ENCODE data around the gene RND2.
"Not testable (repeated sequence)": the region's sequence is repeated elsewhere in the genome, so short reads cannot be mapped to it uniquely, and the experiment has no call there.

The RND2 gene, protein sequence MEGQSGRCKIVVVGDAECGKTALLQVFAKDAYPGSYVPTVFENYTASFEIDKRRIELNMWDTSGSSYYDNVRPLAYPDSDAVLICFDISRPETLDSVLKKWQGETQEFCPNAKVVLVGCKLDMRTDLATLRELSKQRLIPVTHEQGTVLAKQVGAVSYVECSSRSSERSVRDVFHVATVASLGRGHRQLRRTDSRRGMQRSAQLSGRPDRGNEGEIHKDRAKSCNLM

DNA sequence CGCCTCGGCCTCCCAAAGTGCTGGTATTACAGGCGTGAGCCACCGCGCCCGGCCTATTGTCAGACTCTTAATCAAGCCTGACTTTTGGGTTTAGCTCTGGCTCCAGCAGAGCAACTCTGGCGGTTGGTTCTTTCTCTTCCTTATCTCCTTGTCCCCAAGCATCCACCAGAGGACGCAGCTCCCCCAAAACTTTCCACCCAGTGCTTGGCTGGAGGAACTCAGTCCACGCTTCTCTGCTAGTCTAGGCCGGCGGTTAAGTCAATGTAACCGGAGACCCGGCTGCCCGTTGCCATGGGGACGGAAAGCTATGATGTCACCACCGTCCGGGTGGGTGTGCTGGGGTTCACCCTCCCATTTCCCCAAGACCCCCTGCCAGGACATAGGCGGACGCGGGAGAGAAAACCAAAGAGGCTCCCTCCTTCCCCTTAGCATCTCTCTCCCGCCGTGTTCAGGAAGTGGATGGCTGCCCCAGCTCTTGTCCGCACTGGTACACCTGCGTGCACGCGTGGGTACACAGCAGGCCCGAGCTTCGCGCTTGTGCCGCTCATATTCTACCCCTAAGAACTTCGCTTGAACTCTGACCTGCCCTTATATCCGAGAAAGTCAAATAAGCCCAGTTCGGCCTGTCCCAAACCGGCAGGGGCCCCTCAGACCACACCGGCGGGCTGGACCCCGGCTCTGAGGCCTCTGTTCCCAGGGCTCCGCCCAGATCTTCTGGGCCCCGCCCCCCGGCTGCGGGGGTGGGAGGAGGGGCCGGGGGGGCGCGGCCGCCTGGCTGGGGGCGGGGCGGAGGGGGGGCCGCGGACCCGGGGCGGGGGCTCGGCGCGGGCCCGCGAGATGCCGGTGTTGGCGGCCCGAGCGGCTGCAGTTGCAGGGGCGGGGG is at the start of gene RND2:
Gene RND2, plus strand, starts transcription at position 825 of the 883 bp plus-strand sequence. CDS start 117 bp downstream, outside the sequence.
- DNase-seq = no peak

DNA sequence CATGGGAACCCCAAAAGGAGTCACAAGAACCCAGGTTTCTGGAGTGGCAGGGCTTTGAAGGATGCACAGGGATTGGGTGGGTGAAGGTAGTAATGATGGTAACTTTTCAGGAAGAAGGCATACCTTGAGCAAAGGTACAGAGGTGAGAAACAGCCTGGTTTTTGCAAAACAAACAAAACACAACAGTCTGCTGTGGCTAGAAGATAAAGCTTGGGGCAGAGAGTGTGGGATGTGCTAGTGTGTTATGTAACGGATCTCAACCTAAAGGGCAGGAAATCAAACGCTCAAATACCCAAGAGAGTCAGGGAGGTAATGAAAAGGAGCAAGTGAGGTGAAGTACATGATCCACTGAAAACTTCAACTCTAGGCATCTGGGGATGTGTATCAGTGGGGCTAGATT is 49.8 kb upstream of the RND2 start:
- no peak for DNase-seq

DNA sequence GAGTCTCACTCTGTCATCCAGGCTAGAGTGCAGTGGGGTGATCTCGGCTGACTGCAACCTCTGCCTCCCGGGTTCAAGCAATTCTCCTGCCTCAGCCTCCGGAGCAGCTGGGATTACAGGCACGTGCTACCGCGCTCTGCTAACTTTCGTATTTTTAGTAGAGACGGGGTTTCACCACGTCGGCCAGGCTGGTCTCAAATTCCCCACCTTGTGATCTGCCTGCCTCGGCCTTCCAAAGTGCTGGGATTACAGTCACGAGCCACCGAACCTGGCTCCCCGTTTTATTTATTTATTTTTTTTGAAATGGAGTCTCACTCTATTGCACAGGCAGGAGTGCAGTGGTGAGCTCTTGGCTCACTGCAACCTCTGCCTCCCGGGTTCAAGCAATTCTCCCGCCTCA is 49.3 kb upstream of the RND2 start:
- not testable (repeated sequence) for DNase-seq

DNA sequence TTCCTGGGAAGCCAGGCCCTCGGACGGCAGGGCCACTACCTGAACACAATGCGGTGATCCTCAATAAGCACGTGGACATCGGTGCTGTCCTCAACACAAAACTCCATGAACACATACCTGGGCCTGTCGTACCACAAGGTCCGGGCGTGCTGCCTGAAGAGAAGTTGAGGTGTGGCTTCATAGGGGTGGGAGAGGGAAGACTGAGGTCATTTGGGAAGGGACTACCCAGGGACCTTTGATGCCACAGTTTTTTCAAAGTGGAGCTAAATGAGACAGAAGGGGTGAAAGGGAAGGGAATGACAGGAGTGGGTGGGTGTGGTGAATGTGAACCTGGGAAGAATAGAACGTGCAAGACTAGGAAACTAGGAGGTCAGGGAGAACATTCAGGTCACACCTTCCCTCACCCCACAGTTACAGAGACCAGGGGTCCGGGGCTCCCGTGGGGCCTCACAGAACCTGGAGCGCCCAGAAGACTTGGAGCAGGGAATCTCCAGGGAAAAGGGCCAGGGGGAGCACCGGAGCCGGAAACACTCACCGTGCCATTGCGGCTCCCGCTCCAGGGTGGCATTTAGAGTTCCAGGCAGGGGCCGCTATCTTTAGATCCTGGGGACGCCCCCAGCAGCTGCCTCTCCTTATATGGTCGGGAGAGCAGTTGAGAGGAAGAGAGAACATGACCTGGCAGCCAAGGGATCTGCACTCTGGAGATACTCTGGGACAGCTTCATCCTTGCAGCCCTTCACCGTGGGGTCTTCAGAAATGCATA is 45.3 kb upstream of the RND2 start, which contains the start of gene PTGES3L:
Gene PTGES3L, minus strand, starts transcription at position 570 of the 763 bp plus-strand sequence. Its CDS starts 27 bp downstream, at position 543.
- no peak for DNase-seq

DNA sequence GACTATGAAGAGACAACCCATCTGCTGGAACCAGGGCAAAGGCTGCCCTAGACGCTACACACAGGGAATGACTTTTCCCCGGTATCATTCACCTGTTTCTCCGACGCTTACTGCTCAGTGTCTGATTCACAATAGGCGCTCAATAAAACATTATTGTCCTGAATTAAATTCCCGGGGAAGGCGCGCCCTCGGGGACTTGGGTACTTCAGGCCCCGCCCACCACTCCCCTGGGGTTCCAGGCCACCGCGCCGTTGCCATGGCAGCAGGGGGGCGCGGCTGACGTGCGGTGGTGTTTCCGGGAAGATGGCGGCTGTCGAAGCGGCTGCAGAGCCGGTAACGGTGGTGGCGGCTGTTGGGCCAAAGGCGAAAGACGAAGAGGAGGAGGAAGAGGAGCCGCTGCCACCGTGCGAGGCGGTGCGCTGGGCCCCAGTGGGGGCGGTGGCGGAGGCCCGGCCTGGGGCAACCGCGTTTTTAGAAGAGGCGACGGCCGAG is 44.7 kb upstream of the RND2 start, which contains the start of gene RUNDC1:
Gene RUNDC1, plus strand, starts transcription at position 292 of the 492 bp plus-strand sequence. Its CDS starts 12 bp downstream, at position 304.
- no peak for DNase-seq

DNA sequence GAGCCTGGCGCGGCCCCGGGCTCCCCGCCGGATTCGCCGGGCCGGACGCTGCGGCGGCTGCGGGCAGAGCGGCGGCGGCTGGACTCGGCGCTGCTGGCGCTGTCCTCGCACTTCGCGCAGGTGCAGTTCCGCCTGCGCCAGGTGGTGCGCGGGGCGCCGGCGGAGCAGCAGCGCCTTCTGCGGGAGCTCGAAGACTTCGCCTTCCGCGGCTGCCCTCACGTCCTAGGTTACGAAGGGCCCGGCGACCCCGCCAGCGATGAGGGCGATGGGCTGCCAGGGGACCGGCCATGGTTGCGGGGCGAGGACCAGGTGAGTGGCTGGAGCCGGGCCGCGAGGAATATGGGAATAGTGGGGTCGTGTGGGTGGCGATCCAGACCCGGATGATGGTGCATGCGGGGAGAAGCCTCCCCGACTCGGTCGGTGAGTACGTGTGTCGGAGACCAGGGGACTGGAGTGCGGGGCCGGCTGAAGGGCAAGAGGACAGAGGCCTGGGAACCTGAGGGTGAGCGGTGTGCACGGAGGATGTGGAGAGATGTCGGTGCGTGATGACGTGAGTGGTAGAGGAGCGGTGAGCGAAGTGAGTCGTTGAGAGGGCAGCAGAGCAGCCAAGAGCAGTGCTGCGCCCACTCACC is 44.1 kb upstream of the RND2 start:
- DNase-seq = no peak

DNA sequence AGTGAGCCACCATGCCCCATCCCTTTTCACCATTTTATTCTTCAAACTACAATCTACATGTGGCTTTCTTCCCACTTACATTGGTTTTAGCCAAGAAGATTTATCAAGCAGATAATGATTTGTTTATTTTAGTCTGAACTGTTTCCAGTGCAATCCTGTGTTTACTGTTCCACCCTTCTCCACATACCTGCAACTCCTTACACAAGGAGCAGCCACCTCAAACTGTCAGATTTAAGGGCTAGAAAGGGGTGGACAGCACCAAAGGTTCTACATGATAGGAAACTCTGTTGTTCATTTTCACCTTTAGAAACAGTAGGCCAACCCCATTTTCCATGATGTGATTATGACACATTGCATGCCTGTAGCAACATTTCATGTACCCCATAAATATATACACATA is 42.8 kb upstream of the RND2 start:
- no peak for DNase-seq

DNA sequence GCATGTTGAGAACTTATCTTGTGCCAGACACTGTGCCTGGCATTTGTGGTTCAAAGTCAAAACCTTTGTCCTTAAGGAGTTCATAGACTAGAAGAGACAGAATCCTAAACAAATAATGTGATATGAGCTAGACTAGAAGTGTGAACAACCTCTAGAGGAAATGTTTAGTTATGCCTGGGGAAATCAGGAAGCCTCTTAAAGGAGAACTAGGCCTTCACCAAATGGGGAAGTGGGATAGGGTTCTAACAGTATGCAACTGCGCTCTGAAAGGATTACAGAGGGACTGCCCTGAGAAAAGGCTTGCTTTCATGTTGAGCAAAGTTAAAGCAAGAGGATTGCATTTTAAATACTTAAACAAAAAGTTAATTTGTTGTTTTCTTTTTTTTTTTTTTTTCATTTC is 39.8 kb upstream of the RND2 start:
- no peak for DNase-seq

DNA sequence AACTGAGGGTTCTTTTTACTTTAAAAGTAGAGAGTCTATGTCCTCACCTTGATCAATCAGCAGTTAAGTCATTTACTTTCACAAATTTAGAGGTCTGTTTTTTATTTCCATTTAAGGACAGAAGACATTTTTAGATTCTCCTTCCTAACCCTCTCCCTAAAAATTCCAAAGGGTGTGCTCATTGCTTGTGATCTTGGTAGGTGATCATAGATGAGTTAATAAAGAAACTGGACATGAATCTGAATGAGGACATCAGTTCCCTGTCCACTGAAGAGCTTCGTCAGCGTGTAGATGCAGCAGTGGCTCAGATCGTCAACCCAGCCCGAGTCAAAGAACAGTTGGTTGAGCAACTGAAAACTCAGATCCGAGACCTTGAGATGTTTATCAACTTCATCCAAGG is 35.9 kb upstream of the RND2 start:
- no peak for DNase-seq

DNA sequence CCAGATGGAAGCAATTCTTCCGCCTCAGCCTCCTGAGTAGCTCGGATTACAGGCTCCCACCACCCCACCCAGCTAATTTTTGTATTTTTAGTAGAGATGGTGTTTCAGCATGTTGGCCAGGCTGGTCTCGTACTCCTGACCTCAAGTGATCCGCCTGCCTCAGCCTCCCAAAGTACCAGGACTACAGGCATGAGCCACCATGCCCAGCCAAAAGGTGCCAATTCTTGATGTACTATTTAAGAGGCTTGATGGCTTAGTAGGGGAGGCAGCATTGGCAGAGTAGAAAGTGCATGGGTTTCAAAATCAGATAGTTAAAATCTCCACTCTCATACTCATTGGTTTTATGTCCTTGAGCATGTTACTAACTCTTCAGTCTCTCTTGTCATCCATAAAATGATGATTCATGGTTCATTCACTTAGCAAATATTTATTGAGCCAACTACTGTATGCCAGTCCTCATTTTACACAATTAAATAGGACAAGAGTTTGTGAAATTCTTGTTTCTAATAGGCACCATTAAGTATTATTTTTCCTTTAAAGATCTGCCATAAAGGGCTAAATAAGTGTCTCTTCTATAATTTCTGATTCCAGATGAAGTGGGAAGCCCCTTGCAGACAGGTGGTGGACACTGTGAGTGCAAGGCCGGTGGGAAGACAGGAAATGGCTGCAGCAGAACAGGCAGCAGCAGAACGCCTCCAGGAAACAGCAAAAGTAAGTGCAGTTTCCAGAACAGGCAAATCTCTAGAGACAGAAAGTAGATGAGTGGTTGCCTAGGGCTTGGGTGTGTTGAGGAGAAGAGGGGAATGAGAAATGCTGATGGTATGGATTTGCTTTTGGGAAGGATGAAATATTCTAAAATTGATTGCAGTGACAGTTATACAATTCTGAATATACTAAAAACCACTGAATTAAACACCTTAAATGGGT is 35.0 kb upstream of the RND2 start:
- no peak for DNase-seq

DNA sequence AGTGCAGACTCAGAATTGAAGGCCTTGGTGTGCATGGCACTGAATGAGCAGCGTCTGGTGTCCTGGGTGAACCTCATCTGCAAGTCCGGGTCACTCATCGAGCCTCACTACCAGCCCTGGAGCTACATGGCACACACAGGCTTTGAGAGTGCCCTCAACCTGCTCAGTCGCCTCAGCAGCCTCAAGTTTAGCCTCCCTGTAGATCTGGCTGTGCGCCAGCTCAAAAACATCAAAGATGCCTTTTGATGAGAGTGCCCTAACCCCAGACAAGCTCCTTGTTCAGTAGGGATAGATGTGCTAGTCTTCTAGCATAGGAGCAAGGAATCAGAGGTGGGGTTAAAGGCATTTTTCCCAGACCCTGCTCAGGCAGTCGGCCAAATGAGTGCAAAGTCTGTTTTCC is 33.6 kb upstream of the RND2 start:
- no peak for DNase-seq

DNA sequence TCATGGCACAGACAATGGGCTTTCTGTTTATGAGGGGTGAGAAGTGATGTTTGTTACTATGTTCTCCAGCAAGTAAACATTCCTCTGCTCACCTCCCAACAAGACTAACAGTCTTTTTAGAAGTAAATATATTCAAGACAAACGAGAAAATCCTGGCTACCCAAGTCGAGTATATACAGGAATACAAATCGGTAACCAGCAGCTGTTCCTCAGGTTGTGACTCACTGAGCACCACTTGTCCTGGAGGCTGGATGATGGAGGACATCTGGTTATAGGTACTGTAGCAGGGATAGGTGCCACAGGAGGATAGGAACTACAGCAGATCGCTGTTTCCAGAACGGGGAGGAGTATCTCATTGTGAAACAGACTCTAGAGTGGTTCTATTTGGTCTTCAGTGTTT is 32.2 kb upstream of the RND2 start:
- DNase-seq = no peak

DNA sequence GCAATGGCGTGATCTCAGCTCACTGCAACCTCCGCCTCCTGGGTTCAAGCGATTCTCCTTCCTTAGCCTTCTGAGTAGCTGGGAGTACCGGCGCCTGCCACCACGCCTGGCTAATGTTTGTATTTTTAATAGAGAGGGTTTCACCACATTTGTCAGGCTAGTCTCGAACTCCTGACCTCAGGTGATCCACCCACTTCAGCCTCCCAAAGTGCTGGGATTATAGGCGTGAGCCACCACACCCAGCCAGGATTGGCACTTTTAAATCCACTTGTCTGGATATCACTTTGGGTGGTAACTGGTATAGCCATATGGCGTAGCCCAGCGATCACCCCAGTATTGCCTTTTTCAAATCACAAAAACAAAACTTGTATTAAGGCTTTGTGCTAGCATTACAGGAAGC is 31.1 kb upstream of the RND2 start:
- DNase-seq = not testable (repeated sequence)

DNA sequence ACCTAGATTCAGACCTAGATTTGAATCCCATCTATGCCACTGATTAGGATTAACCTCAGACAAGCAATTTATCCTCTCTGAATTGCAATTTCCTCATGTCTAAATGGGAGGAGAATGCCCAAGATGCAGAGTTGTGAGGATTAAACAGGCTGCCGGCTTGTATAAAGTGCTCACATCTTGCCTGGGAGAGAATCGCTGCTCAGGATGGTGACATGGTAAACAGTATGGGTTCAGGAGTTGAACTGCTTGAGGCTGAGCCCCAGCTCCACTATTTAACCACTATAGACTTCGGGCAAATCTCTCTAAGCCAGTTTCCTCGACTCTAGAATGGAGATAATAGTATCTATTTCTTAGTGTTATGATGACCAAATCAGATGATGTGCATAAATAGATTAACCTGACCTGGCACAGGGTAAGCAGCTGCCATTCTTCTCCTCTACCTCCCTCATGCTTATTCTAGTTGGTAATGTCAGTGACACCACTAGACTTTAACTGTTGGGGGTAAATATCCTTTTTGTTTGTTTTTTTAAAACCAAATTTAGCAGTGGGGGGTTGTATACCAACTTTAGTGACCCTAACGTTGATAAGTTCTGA is 27.5 kb upstream of the RND2 start:
- no peak for DNase-seq

DNA sequence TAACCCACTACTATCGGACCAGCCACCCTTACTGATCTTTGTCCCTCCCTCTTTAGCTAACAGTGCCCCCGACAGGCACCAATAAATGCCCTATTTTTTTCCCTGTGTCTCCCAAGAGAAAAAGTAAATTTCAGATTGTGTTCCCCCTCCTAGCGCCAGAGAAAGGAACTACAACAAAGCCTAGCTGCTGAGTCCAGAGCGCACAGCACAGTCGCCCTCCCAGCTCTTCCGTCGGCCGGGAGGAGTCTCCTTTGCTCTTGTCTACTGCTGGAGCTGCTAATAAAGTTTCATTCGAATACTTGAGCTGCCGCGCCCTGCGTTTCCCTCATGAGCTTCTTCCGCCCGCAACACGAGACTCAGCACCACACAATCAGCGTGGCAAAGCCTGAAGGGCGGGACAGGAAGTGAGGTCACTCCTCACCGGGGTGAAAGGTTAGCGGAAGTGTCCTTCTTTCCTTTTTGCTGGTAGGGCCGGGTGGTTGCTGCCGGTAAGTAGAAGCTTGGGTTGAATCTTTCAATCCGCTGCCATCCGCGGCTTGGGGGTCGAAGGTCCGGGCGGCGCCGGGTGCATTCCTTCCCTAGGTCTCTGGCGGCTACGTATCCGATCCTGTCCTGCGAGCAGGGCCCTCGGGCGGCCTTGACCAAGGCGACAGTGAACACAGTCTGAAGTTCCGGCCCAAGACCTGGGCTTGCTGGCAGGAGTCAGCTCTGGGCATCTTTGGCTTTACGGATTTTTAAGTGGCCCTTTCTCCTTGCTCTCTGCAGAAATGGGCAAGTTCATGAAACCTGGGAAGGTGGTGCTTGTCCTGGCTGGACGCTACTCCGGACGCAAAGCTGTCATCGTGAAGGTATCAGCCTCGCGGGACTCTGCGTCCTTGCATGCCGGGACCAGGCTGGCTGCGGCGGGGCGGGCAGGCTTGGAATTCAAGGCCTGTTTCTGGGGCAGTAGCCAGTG is 26.8 kb upstream of the RND2 start, which contains the start of gene RPL27:
Gene RPL27, plus strand, starts transcription at position 436 of the 955 bp plus-strand sequence. Its CDS starts 332 bp downstream, at position 768.
- DNase-seq = no peak

DNA sequence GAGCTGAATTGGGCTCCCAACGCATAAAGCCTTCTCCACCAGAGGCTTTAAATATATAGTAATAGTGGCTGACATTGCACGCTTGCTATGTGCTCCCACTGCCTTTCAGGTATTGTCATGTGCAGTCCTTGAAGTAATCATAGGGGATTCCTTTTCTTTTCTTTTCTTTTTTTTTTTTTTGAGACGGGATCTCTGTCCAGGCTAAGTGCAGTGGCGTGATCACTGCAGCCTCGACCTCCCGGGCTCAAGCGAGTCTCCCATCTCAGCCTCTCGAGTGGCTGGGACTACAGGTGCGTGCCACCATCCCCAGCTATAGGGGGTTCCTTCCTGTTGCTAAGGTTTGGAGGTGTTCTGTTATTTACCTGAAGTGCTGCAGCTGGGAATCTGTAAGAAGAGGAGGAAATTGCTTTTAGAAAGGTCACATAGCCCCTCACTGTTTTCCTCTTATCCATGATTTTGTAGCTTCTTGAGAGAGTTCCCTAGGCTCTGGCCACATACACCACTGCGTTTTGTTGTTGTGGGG is 26.0 kb upstream of the RND2 start:
- DNase-seq = no peak

DNA sequence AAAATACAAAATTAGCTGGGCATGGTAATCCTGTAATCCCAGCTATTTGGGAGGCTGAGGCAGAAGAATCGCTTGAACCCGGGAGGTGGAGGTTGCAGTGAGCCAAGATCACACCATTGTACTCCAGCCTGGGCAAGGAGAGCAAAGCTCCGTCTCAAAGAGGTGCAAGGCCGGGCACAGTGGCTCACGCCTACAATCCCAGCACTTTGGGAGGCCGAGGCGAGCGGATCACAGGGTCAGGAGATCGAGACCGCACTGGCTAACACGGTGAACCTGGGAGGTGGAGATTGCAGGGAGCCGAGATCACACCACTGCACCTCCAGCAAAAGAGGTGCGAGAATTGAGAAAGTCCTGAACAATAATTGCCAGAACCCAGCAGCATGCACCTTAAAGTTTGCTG is 24.1 kb upstream of the RND2 start:
- not testable (repeated sequence) for DNase-seq

DNA sequence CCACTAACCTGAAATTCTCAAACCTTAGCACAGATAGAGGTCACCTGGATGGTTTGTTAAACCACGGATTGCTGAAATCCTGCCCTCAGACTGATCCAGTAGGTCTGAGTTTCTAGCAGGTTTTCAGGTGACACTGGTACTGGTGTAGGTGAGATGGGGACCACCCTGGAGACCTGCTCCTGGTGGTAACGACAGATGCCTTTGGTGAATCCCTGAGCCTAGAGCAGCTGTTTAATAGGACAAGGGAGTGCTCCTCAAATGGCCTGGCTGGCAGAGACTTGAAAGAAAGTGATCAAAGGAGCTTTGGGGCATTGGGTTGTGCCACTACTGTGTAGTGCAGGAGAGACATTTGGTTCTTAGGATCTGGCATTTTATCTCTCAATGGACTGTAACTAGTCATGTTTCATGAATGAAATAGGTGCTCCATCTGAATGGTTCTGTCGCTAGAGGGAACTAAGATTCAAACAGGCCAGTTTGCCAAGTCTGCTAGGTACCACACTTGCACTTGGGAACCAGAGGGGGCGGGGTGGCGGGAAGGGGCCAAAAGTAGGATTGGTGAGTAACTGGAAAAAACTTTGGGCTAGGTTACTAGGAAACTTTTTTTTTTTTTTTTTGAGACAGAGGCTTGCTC is 21.4 kb upstream of the RND2 start:
- DNase-seq = no peak

All from cortex of kidney (tissue), 1 donor.